Smooth muscle cell (in vitro differentiated cells): ENCODE results near the gene CHD2. TPM values are rescaled to one million over a fixed set of nuclear protein-coding genes. Genes with fewer than 3 reads are reported as not detected.
A peak's percentile ranks its signal among the peaks of the same experiment; 100 is the strongest.

ENCODE experiments used
- DNase-seq: peaks from one replicate; lab custom pipeline; 2025; ENCODE audit not compliant: unreplicated experiment; lab: John Stamatoyannopoulos, UW
- H2AFZ ChIP-seq: fragments of 200-600 bp; sonication (generic); 2 replicates; pipeline ENCODE4 v1.6.0; 2016; ENCODE audit warnings: antibody characterized with exemption, low read depth, mild to moderate bottlenecking
- H3F3A ChIP-seq: fragments of 200-600 bp; sonication (generic); 2 replicates; pipeline ENCODE4 v1.6.0; 2017; ENCODE audit warnings: antibody characterized with exemption, low read depth
- H3K27ac ChIP-seq: fragments of 200-600 bp; sonication (generic); 2 replicates; pipeline ENCODE4 v1.5.1; 2016; ENCODE audit warnings: low read depth, mild to moderate bottlenecking
- H3K27me3 ChIP-seq: fragments of 200-600 bp; sonication (generic); 2 replicates; pipeline ENCODE4 v1.6.1; 2016; ENCODE audit warnings: low read depth, mild to moderate bottlenecking
- H3K36me3 ChIP-seq: fragments of 200-600 bp; sonication (generic); 2 replicates; pipeline ENCODE4 v1.5.1; 2016; ENCODE audit warnings: low read depth
- H3K4me1 ChIP-seq: fragments of 200-600 bp; sonication (generic); 2 replicates; pipeline ENCODE4 v1.5.1; 2016; ENCODE audit warnings: low read depth
- H3K4me2 ChIP-seq: fragments of 200-600 bp; sonication (generic); 2 replicates; pipeline ENCODE4 v1.6.0; 2016; ENCODE audit warnings: mild to moderate bottlenecking
- H3K4me3 ChIP-seq: fragments of 200-600 bp; sonication (generic); 2 replicates; pipeline ENCODE4 v1.5.1; 2016; ENCODE audit warnings: mild to moderate bottlenecking
- H3K79me2 ChIP-seq: fragments of 200-600 bp; sonication (generic); 2 replicates; pipeline ENCODE4 v1.6.0; 2016; ENCODE audit warnings: low read depth, mild to moderate bottlenecking
- H3K9ac ChIP-seq: fragments of 200-600 bp; sonication (generic); 2 replicates; pipeline ENCODE4 v1.6.0; 2016; ENCODE audit warnings: low read depth
- H3K9me3 ChIP-seq: fragments of 200-600 bp; sonication (generic); replicated peaks from 2 replicates; pipeline ENCODE4 v1.5.1; 2016; ENCODE audit warnings: low read depth
- H4K20me1 ChIP-seq: fragments of 200-600 bp; sonication (generic); 2 replicates; pipeline ENCODE4 v1.6.0; 2016; ENCODE audit warnings: low read depth
- CTCF ChIP-seq: fragments of 200-600 bp; sonication (generic); IDR thresholded peaks from 2 replicates; pipeline ENCODE4 v1.5.1; 2017; ENCODE audit warnings: borderline replicate concordance, mild to moderate bottlenecking, antibody characterized with exemption; ENCODE audit not compliant: insufficient read depth, poor library complexity, severe bottlenecking
- whole genome bisulfite sequencing: methylation state at CpG from one replicate; pipeline ENCODE4 v1.1.7; 2016; ENCODE audit warnings: low lambda C conversion rate; 5-methylcytosine and 5-hydroxymethylcytosine counted together
- polyA plus RNA-seq: library from polyadenylated mRNA; unstranded; fragments of >200 nt; fragmentation: Nextera tagmentation; extraction: Ambion mirVana; gene quantifications from 2 replicates; pipeline ENCODE4 v1.2.1, GENCODE V29; 2016
- total RNA-seq: library from RNA; depleted of rRNA; stranded (reverse); fragments of >200 nt; gene quantifications from 2 replicates; pipeline ENCODE4 v1.2.3, GENCODE V29; 2014

CHD2 gene
- total and polyA plus RNA-seq, 2 experiments from 2014 or later = 64.4 to 99.2 TPM

- peak; percentile 8 for TF ChIP-seq CTCF
- 95% methylated on average over 2 of the region's 2 CpGs for WGBS
- H3K27me3 ChIP-seq = no peaks in the 10 kb centered on the region
- peaks cover 81% of the 10 kb centered on the region for H4K20me1 ChIP-seq
- DNase-seq = no peak
- no peak overlapping the region for H3K4me3 ChIP-seq
- peaks cover 12% of the 10 kb centered on the region for H3F3A ChIP-seq
- no peak overlapping the region for H2AFZ ChIP-seq
- no peak overlapping the region for H3K9ac ChIP-seq
- H3K36me3 ChIP-seq = peaks cover 54% of the 10 kb centered on the region
- H3K9me3 ChIP-seq = no peaks in the 10 kb centered on the region
- H3K79me2 ChIP-seq = peaks cover 47% of the 10 kb centered on the region
- no peak overlapping the region for H3K27ac ChIP-seq
- no peak overlapping the region for H3K4me2 ChIP-seq
- H3K4me1 ChIP-seq = no peaks in the 10 kb centered on the region
Observed at GRCh38 chr15:93001881-93002280, 101.8 kb downstream of the CHD2 start.

GRCh38 chr15:93005133-93005532 is 105.0 kb downstream of the CHD2 start:
- WGBS = 98% methylated on average over 4 of the region's 4 CpGs
- Histone ChIP-seq H3K27ac (peak overlapping the region; percentile 6), H3K79me2 (peaks cover 48% of the 10 kb centered on the region), H3F3A (peaks cover 20% of the 10 kb centered on the region), H3K4me3 (no peak overlapping the region), H2AFZ (no peak overlapping the region), H4K20me1 (peaks cover 88% of the 10 kb centered on the region), H3K4me1 (no peaks in the 10 kb centered on the region), H3K9me3 (no peaks in the 10 kb centered on the region), H3K9ac (no peak overlapping the region), H3K4me2 (no peak overlapping the region), H3K36me3 (peaks cover 48% of the 10 kb centered on the region), H3K27me3 (no peaks in the 10 kb centered on the region)
- no peak for TF ChIP-seq CTCF
- DNase-seq = no peak

- Histone ChIP-seq H3K27ac (no peak overlapping the region), H3K4me1 (no peaks in the 10 kb centered on the region), H3K36me3 (peaks cover 51% of the 10 kb centered on the region), H3K79me2 (peaks cover 33% of the 10 kb centered on the region), H3K27me3 (no peaks in the 10 kb centered on the region), H3K9me3 (no peaks in the 10 kb centered on the region), H2AFZ (no peak overlapping the region), H4K20me1 (peaks cover 91% of the 10 kb centered on the region), H3F3A (peaks cover 31% of the 10 kb centered on the region), H3K4me2 (no peak overlapping the region), H3K9ac (no peak overlapping the region), H3K4me3 (no peak overlapping the region)
- WGBS = 90% methylated on average over 3 of the region's 3 CpGs
- TF ChIP-seq CTCF = no peak
- DNase-seq = no peak
Observed at GRCh38 chr15:93007994-93008393, 107.9 kb downstream of the CHD2 start.

GRCh38 chr15:93012786-93013185 is 112.7 kb downstream of the CHD2 start:
- DNase-seq = no peak
- Histone ChIP-seq H3K4me2 (no peak overlapping the region), H3F3A (peaks cover 40% of the 10 kb centered on the region), H3K9ac (no peak overlapping the region), H3K36me3 (peaks cover 63% of the 10 kb centered on the region), H4K20me1 (peaks cover 75% of the 10 kb centered on the region), H3K9me3 (no peaks in the 10 kb centered on the region), H3K79me2 (peaks cover 19% of the 10 kb centered on the region), H3K27ac (no peak overlapping the region), H3K4me3 (no peak overlapping the region), H3K4me1 (no peaks in the 10 kb centered on the region), H3K27me3 (no peaks in the 10 kb centered on the region), H2AFZ (no peak overlapping the region)
- no peak for TF ChIP-seq CTCF
- 95% methylated on average over 1 of the region's 1 CpG for WGBS
